H1 (cell line): ENCODE measurements around the gene WWC2. TPM values are rescaled to one million over a fixed set of nuclear protein-coding genes. Genes with fewer than 3 reads are reported as not detected.
A peak's percentile ranks its signal among the peaks of the same experiment; 100 is the strongest.

Experiments
- CTCF ChIA-PET: fragments of 300-600 bp; sonication (Branson Sonifier 250); formaldehyde crosslinking; loops from one replicate; lab custom pipeline; 2021; ENCODE audit not compliant: partially characterized antibody; lab: Charles Lee
- POLR2A ChIA-PET: fragments of 300-600 bp; sonication (Branson Sonifier 250); formaldehyde crosslinking; loops from one replicate; lab custom pipeline; 2021; ENCODE audit warnings: inconsistent platforms; ENCODE audit not compliant: partially characterized antibody; lab: Charles Lee
- DNase-seq, 2 experiments: peaks; one replicate each; pipeline versions ENCODE4 v3.0.0 to v3.0.0-alpha.2; 2010 to 2022; ENCODE audit warnings: low spot score in 2 of 2, low read depth in 1 of 2, mixed read lengths in 1 of 2
- FAIRE-seq: peaks from 2 replicates; lab custom pipeline; 2011; peaks lifted over from hg19 to GRCh38; lab: Jason Lieb, UNC
- H2AFZ ChIP-seq: 2 replicates; pipeline ENCODE4 v1.8.1; 2012; ENCODE audit warnings: low read length, inconsistent platforms
- H2AK5ac ChIP-seq: 2 replicates; pipeline ENCODE4 v1.6.1; 2013; ENCODE audit warnings: low read depth, low read length
- H2BK120ac ChIP-seq: replicated peaks from 2 replicates; pipeline ENCODE3; 2013; ENCODE audit warnings: low read depth, low read length, inconsistent platforms
- H2BK12ac ChIP-seq: 2 replicates; pipeline ENCODE4 v1.6.1; 2013; ENCODE audit warnings: low read depth, low read length
- H2BK15ac ChIP-seq: 2 replicates; pipeline ENCODE4 v1.6.1; 2013; ENCODE audit warnings: low read length
- H2BK20ac ChIP-seq: 2 replicates; pipeline ENCODE4 v1.6.1; 2013; ENCODE audit warnings: low read length
- H2BK5ac ChIP-seq: 2 replicates; pipeline ENCODE4 v1.6.1; 2013; ENCODE audit warnings: low read depth, low read length
- H3K14ac ChIP-seq: 2 replicates; pipeline ENCODE4 v1.6.1; 2013; ENCODE audit warnings: inconsistent platforms; ENCODE audit not compliant: insufficient read length
- H3K18ac ChIP-seq: 2 replicates; pipeline ENCODE4 v1.6.1; 2013; ENCODE audit warnings: low read length; ENCODE audit errors: extremely low read depth
- H3K23ac ChIP-seq: 2 replicates; pipeline ENCODE4 v1.6.1; 2013; ENCODE audit warnings: inconsistent platforms; ENCODE audit not compliant: insufficient read length
- H3K23me2 ChIP-seq: 2 replicates; pipeline ENCODE4 v1.6.1; 2013; ENCODE audit warnings: low read depth, low read length
- H3K27ac ChIP-seq: 2 replicates; pipeline ENCODE4 v1.6.1; 2011; ENCODE audit warnings: low read depth, low read length, inconsistent platforms
- H3K27me3 ChIP-seq, 4 experiments: replicated peaks in 1 of 4; 1 replicate in 1 of 4; 2 replicates in 3 of 4; pipeline versions ENCODE4 v1.6.1 to v1.8.1; 2011 to 2013; ENCODE audit warnings: low read length in 3 of 4, mild to moderate bottlenecking in 3 of 4, inconsistent platforms in 2 of 4, mixed read lengths in 2 of 4, moderate library complexity in 1 of 4; ENCODE audit not compliant: control insufficient read depth in 3 of 4, insufficient read depth in 3 of 4; ENCODE audit errors: extremely low read depth in 1 of 4
- H3K36me3 ChIP-seq, 4 experiments: 2 replicates each; pipeline versions ENCODE4 v1.6.1 to v1.8.1; 2011 to 2013; ENCODE audit warnings: mild to moderate bottlenecking in 4 of 4, low read length in 3 of 4, moderate library complexity in 2 of 4, control low read depth in 1 of 4, inconsistent platforms in 1 of 4; ENCODE audit not compliant: insufficient read depth in 4 of 4, control insufficient read depth in 2 of 4
- H3K4ac ChIP-seq: replicated peaks from 2 replicates; pipeline ENCODE3; 2013; ENCODE audit warnings: low read length, low read depth, mixed read lengths, inconsistent platforms; ENCODE audit not compliant: insufficient read length
- H3K4me1 ChIP-seq, 4 experiments: replicated peaks in 1 of 4; 1 replicate in 1 of 4; 2 replicates in 3 of 4; pipeline versions ENCODE4 v1.6.1 to v1.8.1; 2011 to 2013; ENCODE audit warnings: low read length in 3 of 4, inconsistent platforms in 2 of 4, mixed read lengths in 1 of 4; ENCODE audit not compliant: insufficient read depth in 4 of 4, control insufficient read depth in 3 of 4
- H3K4me2 ChIP-seq, 2 experiments: 2 replicates each; pipeline versions ENCODE4 v1.6.1 to v1.8.1; 2011 to 2013; ENCODE audit warnings: low read depth in 2 of 2, low read length in 2 of 2, control low read depth in 1 of 2, inconsistent platforms in 1 of 2, mild to moderate bottlenecking in 1 of 2; ENCODE audit not compliant: insufficient read depth in 1 of 2
- H3K4me3 ChIP-seq, 4 experiments: fragments of 200-600, 300-600 bp in 1 of 4; sonication (generic), shearing (Covaris generic), sonication (Bioruptor Twin) in 1 of 4; 2 replicates each; pipeline versions ENCODE4 v1.5.1 to v1.8.1; 2011 to 2016; ENCODE audit warnings: low read length in 4 of 4, low read depth in 3 of 4, control low read depth in 2 of 4, inconsistent platforms in 2 of 4, mild to moderate bottlenecking in 2 of 4, mixed read lengths in 1 of 4, moderate library complexity in 1 of 4; ENCODE audit not compliant: insufficient read depth in 2 of 4; ENCODE audit errors: extremely low read depth in 1 of 4
- H3K56ac ChIP-seq: replicated peaks from 2 replicates; pipeline ENCODE3; 2013; ENCODE audit warnings: low read depth, mild to moderate bottlenecking, mixed read lengths, low read length, inconsistent platforms; ENCODE audit not compliant: insufficient read length
- H3K79me1 ChIP-seq: 2 replicates; pipeline ENCODE4 v1.6.1; 2013; ENCODE audit warnings: low read depth, low read length, control low read depth
- H3K79me2 ChIP-seq, 2 experiments: 2 replicates each; pipeline versions ENCODE4 v1.6.1 to v1.8.1; 2012 to 2013; ENCODE audit warnings: low read length in 2 of 2, mild to moderate bottlenecking in 2 of 2, inconsistent platforms in 1 of 2; ENCODE audit not compliant: insufficient read depth in 2 of 2, control insufficient read depth in 1 of 2
- H3K9ac ChIP-seq, 4 experiments: replicated peaks in 1 of 4; 1 replicate in 1 of 4; 2 replicates in 3 of 4; pipeline versions ENCODE4 v1.6.1 to v1.8.1; 2011 to 2013; ENCODE audit warnings: low read depth in 3 of 4, low read length in 3 of 4, control low read depth in 2 of 4, mild to moderate bottlenecking in 2 of 4, moderate library complexity in 2 of 4, inconsistent platforms in 1 of 4; ENCODE audit errors: extremely low read depth in 1 of 4
- H3K9me3 ChIP-seq, 2 experiments: 2 replicates each; pipeline versions ENCODE4 v1.6.1 to v1.8.1; 2012 to 2013; ENCODE audit warnings: mild to moderate bottlenecking in 2 of 2, moderate library complexity in 2 of 2, control low read depth in 1 of 2, inconsistent platforms in 1 of 2, low read depth in 1 of 2, low read length in 1 of 2, mixed read lengths in 1 of 2; ENCODE audit not compliant: insufficient read depth in 2 of 2
- H4K20me1 ChIP-seq, 2 experiments: replicated peaks in 1 of 2; 2 replicates each; pipeline versions ENCODE3 to v1.8.1; 2011 to 2013; ENCODE audit warnings: inconsistent platforms in 2 of 2, low read length in 2 of 2, mild to moderate bottlenecking in 1 of 2; ENCODE audit not compliant: insufficient read depth in 2 of 2, control insufficient read depth in 1 of 2
- H4K5ac ChIP-seq: 2 replicates; pipeline ENCODE4 v1.6.1; 2013; ENCODE audit warnings: low read length, low read depth, mixed read lengths, inconsistent platforms; ENCODE audit not compliant: insufficient read length
- H4K8ac ChIP-seq: 2 replicates; pipeline ENCODE4 v1.8.0; 2013; ENCODE audit warnings: mild to moderate bottlenecking, moderate library complexity, low read length, inconsistent platforms; ENCODE audit not compliant: insufficient read depth; ENCODE audit errors: extremely low read depth
- H4K91ac ChIP-seq: replicated peaks from 2 replicates; pipeline ENCODE3; 2013; ENCODE audit warnings: low read length, mixed read lengths, inconsistent platforms; ENCODE audit not compliant: insufficient read length
- WGBS, 2 experiments: shearing (Covaris generic) in 1 of 2; methylation state at CpG; one replicate each; pipeline versions ENCODE4 v1.1.6 to v1.1.7; 2013 to 2015; ENCODE audit warnings: low lambda C conversion rate in 2 of 2, mixed read lengths in 2 of 2, inconsistent platforms in 1 of 2, low coverage in 1 of 2, missing lambda C conversion rate in 1 of 2; ENCODE audit not compliant: insufficient replicate concordance in 2 of 2, insufficient coverage in 1 of 2, insufficient read length in 1 of 2; ENCODE audit errors: extremely low coverage in 1 of 2, missing lambda C conversion rate in 1 of 2; 5-methylcytosine and 5-hydroxymethylcytosine counted together
- polyA plus RNA-seq, 7 experiments: library from polyadenylated mRNA; depleted of rRNA in 3 of 7; stranded (reverse) in 5 of 7; unstranded in 2 of 7; fragments of >200 nt in 5 of 7; fragments of 200-250 nt in 2 of 7; gene quantifications; 1 replicate in 5 of 7; 2 replicates in 1 of 7; 4 replicates in 1 of 7; pipeline versions ENCODE4 v1.2.1 to v1.2.3, GENCODE V29; 2011 to 2013; ENCODE audit warnings: missing spikeins in 2 of 7, mixed read lengths in 2 of 7
- total RNA-seq: library from RNA; stranded (reverse); fragmentation: NEBNext Ultra II Directional; extraction: Animal tissue kit (Norgen Biotek cat#: 25700); gene quantifications from 2 replicates; pipeline ENCODE4 v1.2.1, GENCODE V29; 2021

WWC2 gene
- total and polyA plus RNA-seq, 2 of the 8 experiments (the other 6 are each of a cell fraction or from before 2014, with no cell fraction given), result 17.6 to 135 TPM

- FAIRE-seq (peak; percentile 73), DNase-seq (no peak)
- Histone ChIP-seq H3K79me1 (no peaks in the 10 kb centered on the region; the same call in 1 of the 2 replicates), H3K4me2 (peak overlapping the region; percentile 59 to 76), H3K27ac (peak overlapping the region; percentile 59), H3K18ac (no peak overlapping the region), H3K4me3 (peak overlapping the region in 2 of 4 experiments; percentile 3 to 39; a peak in 4 of 8 replicates), H2BK120ac (no peak overlapping the region), H4K8ac (no peak overlapping the region), H3K9me3 (no peaks in the 10 kb centered on the region), H4K91ac (no peak overlapping the region), H4K5ac (peak overlapping the region; percentile 66), H2BK12ac (no peak overlapping the region; the same call in 1 of the 2 replicates), H4K20me1 (peaks cover 0 to 6% of the 10 kb centered on the region in 2 experiments), H3K23me2 (no peaks in the 10 kb centered on the region), H3K56ac (no peak overlapping the region), H3K14ac (no peak overlapping the region), H2BK20ac (no peak overlapping the region), H3K23ac (no peak overlapping the region), H2AK5ac (no peak overlapping the region; the same call in 1 of the 2 replicates), H3K27me3 (no peaks in the 10 kb centered on the region), H3K36me3 (no peaks in the 10 kb centered on the region), H3K4ac (no peak overlapping the region), H3K4me1 (peaks cover 2 to 21% (median 16%) of the 10 kb centered on the region in 4 experiments; a peak in 5 of 7 replicates), H3K79me2 (peaks cover 16 to 99% of the 10 kb centered on the region in 2 experiments), H2AFZ (no peak overlapping the region), H2BK15ac (no peak overlapping the region), H3K9ac (peak overlapping the region in 1 of 4 experiments; percentile 4; a peak in 2 of 7 replicates), H2BK5ac (no peak overlapping the region)
- CTCF ChIA-PET, result interaction anchor here (0.6 kb wide), 1 partner anchor 8 kb away, joined by 6 read pairs; no protein-coding TSS in a partner anchor
- POLR2A ChIA-PET, result interaction anchor here (0.7 to 10.7 kb wide), 5 partner anchors 10 to 172 kb away, joined by 3 to 103 read pairs (median 3); partner anchors contain the start of gene WWC2
- WGBS, 2 experiments, result 7% methylated on average over 3 of the region's 3 CpGs; no CpG with 5 or more reads in 1 of the 2 experiments
These were observed 19.5 kb downstream of the WWC2 start for GRCh38 chr4:183118585-183118984.
